Fibroblast of mammary gland (primary cell): ENCODE data around the gene TBC1D20.
"Not testable (repeated sequence)": the region's sequence is repeated elsewhere in the genome, so short reads cannot be mapped to it uniquely, and the experiment has no call there.

Source experiments
- DNase-seq: peaks from one replicate; pipeline ENCODE4 v3.0.0-alpha.2; 2010; ENCODE audit warnings: low read depth
- H3K4me3 ChIP-seq: 2 replicates; pipeline ENCODE4 v1.5.1; 2011; ENCODE audit warnings: low read depth, mild to moderate bottlenecking, low read length, moderate library complexity; ENCODE audit not compliant: control insufficient read depth
- CTCF ChIP-seq: conservative IDR thresholded peaks from 2 replicates; pipeline ENCODE4 v1.5.1; 2011; ENCODE audit warnings: low read depth, low read length, inconsistent platforms; ENCODE audit not compliant: control insufficient read depth, insufficient read depth

The TBC1D20 gene

GRCh38 chr20:462199-462991, at the start of gene TBC1D20:
Gene TBC1D20 (minus strand): TSS chr20:462533. CDS start chr20:462405, 128 bp downstream.
- peak; percentile 9 for TF ChIP-seq CTCF
- peak; percentile 80 for DNase-seq

GRCh38 chr20:510328-511057, 48.2 kb upstream of the TBC1D20 start:
- H3K4me3 ChIP-seq, DNase-seq: not testable (repeated sequence)

More at GRCh38 chr20:462199-462991, at the start of gene TBC1D20:
- H3K4me3 ChIP-seq: peak within 1 kb of the TSS; percentile 83

GRCh38 chr20:508364-508787, 46.0 kb upstream of the TBC1D20 start:
- DNase-seq: peak; percentile 38
- not testable (repeated sequence) for H3K4me3 ChIP-seq

- TF ChIP-seq CTCF: no peak
- DNase-seq: no peak
Observed at GRCh38 chr20:507761-508332, 45.5 kb upstream of the TBC1D20 start.

GRCh38 chr20:507006-507758, 44.8 kb upstream of the TBC1D20 start:
- H3K4me3 ChIP-seq: no peak overlapping the region
- no peak for TF ChIP-seq CTCF
- no peak for DNase-seq

More at GRCh38 chr20:507761-508332, 45.5 kb upstream of the TBC1D20 start:
- no peak overlapping the region for H3K4me3 ChIP-seq

GRCh38 chr20:504632-505075, 42.3 kb upstream of the TBC1D20 start:
- no peak overlapping the region for H3K4me3 ChIP-seq
- TF ChIP-seq CTCF: no peak
- no peak for DNase-seq

GRCh38 chr20:503048-503737, 40.9 kb upstream of the TBC1D20 start:
- H3K4me3 ChIP-seq: no peak overlapping the region
- TF ChIP-seq CTCF: no peak

More at GRCh38 chr20:503048-503737, 40.9 kb upstream of the TBC1D20 start:
- no peak for DNase-seq
